ENCODE data around the gene IL34.

IL34 gene

DNA sequence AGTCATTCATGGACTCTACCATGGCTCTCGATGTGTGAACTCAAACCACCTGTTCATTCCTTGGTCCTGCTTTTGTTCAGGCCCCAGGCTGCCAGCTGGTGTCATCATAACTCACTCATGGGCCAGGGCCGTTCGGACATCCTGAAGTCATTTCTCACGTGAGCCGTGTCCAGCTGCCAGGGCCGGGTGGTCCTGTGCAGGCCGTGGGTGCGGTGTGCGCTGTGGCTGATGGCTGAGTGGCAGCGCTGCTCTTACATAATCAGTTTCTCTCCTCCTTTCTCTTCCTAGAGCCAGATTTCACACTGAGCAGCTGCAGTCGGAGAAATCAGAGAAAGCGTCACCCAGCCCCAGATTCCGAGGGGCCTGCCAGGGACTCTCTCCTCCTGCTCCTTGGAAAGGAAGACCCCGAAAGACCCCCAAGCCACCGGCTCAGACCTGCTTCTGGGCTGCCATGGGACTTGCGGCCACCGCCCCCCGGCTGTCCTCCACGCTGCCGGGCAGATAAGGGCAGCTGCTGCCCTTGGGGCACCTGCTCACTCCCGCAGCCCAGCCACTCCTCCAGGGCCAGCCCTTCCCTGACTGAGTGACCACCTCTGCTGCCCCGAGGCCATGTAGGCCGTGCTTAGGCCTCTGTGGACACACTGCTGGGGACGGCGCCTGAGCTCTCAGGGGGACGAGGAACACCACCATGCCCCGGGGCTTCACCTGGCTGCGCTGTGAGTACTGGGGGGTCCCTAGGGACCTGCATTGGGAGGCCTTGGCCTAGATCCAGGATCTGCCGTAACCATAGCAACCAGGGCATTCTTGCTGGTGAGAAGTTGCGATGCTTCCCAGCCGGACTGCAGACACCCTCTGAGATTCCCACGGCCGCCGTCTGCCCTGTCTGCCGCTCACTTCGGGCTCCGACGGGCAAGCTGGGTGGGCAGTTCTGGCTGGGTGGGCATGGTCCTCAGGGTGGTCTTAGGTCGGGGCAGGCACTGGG is at the start of gene IL34:
Gene IL34, plus strand, starts transcription at position 300 of the 982 bp plus-strand sequence. Its CDS starts 389 bp downstream, at position 689.
- no peak within 1 kb of the TSS for H3K4me3 ChIP-seq (ENCODE audit: low read depth, low read length)
- no peak for DNase-seq (ENCODE audit: low read depth)
- TF ChIP-seq CTCF (IDR thresholded peaks at IDR 0.05; ENCODE audit: control insufficient read depth, extremely low read depth, insufficient read depth), result no peak

GRCh38 chr16:70597135-70597835 is 49.1 kb upstream of the IL34 start:
- no peak for DNase-seq (ENCODE audit: low read depth)
- no peak for TF ChIP-seq CTCF (IDR thresholded peaks at IDR 0.05; ENCODE audit: control insufficient read depth, extremely low read depth, insufficient read depth)
- no peak overlapping the region for H3K4me3 ChIP-seq (ENCODE audit: low read depth, low read length)

DNA sequence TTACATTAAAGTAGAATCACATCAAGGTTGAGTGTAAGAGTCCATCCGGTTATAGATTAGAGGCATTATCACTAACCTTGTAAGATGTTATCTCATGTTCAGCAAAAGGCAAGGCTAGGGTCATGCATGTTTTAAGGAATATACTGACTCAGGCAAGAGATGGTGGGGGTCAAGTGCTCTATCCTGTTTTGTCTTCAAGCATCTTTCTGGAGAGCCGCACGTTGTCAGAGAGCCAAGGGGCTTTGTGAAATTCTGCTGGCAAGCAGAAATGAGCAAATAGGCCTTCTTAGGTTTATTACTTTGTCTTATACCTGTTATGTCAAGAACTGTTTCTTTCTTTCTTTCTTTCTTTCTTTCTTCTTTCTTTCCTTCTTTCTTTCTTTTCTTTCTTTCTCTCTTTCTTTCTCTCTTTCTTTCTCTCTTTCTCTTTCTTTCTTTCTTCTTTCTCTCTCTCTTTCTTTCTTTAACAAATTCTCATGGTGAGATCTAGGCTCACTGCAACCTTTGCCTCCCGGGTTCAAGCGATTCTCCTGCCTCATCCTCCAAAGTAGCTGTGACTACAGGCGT is 47.3 kb upstream of the IL34 start:
- DNase-seq (ENCODE audit: low read depth), result no peak
- TF ChIP-seq CTCF (IDR thresholded peaks at IDR 0.05; ENCODE audit: control insufficient read depth, extremely low read depth, insufficient read depth), result no peak
- no peak overlapping the region for H3K4me3 ChIP-seq (ENCODE audit: low read depth, low read length)

- no peak overlapping the region for H3K4me3 ChIP-seq (ENCODE audit: low read depth, low read length)
- DNase-seq (ENCODE audit: low read depth), result no peak
- TF ChIP-seq CTCF (IDR thresholded peaks at IDR 0.05; ENCODE audit: control insufficient read depth, extremely low read depth, insufficient read depth), result no peak
Observed at GRCh38 chr16:70600730-70601129, 45.6 kb upstream of the IL34 start.

- no peak for DNase-seq (ENCODE audit: low read depth)
- no peak for TF ChIP-seq CTCF (IDR thresholded peaks at IDR 0.05; ENCODE audit: control insufficient read depth, extremely low read depth, insufficient read depth)
- H3K4me3 ChIP-seq (ENCODE audit: low read depth, low read length), result no peak overlapping the region
Observed at GRCh38 chr16:70601576-70602575, 44.5 kb upstream of the IL34 start.

GRCh38 chr16:70602831-70603230 is 43.5 kb upstream of the IL34 start:
- no peak overlapping the region for H3K4me3 ChIP-seq (ENCODE audit: low read depth, low read length)
- no peak for TF ChIP-seq CTCF (IDR thresholded peaks at IDR 0.05; ENCODE audit: control insufficient read depth, extremely low read depth, insufficient read depth)
- no peak for DNase-seq (ENCODE audit: low read depth)
